ENCODE data around the gene POLR3GL.

DNA sequence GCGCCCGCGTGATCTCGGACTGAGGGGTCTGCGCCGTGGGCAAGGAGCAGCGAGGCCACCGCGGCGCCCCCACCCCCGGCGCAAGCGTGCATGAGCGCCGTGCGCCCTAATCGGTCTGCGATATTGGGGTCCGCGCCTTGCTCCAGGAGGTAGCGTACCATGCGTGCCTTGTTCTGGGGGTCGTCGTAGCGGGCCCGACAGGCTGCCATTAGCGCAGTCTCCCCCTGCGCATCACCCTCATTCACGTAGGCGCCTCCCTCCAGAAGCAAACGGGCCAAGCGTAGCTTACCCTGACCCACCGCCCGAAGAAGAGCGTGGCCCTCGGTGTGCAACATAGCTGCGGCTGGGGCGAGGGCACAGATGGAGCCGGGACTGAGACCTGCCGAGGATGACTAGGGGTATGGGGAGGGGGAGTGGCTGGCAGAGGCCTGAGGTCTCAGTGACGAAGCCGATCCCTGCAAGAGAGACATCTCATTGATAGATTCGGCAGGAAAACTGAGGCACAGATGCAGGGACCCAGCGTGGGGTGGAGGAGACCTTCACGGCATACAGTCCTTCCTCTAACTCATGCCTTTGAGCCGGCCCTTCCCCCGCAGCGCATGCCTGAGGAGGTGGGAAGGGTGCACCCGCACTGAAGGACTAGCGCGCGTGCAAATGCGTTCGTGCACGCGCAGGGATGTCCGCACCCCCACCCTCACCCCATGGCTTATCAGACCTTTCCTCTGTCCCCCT, 2.9 kb upstream of the POLR3GL start:
- TF ChIP-seq POLR2AphosphoS5 (IDR thresholded peaks at IDR 0.05) (no peak), POLR2A (IDR thresholded peaks at IDR 0.05) (no peak)

Data from gastroesophageal sphincter (tissue), 2 donors.